ENCODE results near the gene OR13A1.
A peak's percentile ranks its signal among the peaks of the same experiment; 100 is the strongest.
"Not testable (repeated sequence)": the region's sequence is repeated elsewhere in the genome, so short reads cannot be mapped to it uniquely, and the experiment has no call there.

OR13A1 gene, protein sequence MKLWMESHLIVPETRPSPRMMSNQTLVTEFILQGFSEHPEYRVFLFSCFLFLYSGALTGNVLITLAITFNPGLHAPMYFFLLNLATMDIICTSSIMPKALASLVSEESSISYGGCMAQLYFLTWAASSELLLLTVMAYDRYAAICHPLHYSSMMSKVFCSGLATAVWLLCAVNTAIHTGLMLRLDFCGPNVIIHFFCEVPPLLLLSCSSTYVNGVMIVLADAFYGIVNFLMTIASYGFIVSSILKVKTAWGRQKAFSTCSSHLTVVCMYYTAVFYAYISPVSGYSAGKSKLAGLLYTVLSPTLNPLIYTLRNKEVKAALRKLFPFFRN

DNA sequence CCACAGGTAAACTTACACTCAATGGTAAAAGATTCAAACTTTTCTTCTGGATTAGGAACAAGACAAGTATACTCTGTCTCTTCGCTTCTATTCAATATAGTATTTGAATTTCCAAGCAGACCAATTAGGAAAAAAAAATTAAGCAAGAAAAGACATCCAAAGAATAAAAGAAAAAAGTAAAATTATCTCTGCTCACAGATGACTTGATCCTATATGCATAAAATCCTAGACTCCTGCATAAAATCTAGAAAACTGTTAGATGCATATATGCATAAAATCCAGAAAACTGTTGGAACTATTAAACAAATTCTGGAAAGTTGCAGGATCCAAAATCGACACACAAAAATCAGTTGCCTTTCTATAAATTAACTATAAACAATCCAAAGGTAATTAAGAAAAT, at the start of gene OR13A1:
Gene OR13A1 (minus strand): TSS at position 101 of the 400 bp plus-strand sequence. CDS start 11,186 bp downstream, outside the sequence.
- H3K27me3 ChIP-seq (ENCODE audit: control insufficient read depth, insufficient read depth, low read length): no peaks in the 10 kb centered on the region
- no peak within 1 kb of the TSS for H3K4me3 ChIP-seq (ENCODE audit: low read depth, low read length)
- H3K36me3 ChIP-seq (ENCODE audit: control insufficient read depth, insufficient read depth, low read length): no peaks in the 10 kb centered on the region
- peaks cover 4% of the 10 kb centered on the region for H3K9me3 ChIP-seq (ENCODE audit: control insufficient read depth, insufficient read depth, low read length)
- no peak within 1 kb of the TSS for H3K9ac ChIP-seq (ENCODE audit: low read depth, low read length)
- no peaks in the 10 kb centered on the region for H3K4me1 ChIP-seq (ENCODE audit: control insufficient read depth, insufficient read depth, low read length)

DNA sequence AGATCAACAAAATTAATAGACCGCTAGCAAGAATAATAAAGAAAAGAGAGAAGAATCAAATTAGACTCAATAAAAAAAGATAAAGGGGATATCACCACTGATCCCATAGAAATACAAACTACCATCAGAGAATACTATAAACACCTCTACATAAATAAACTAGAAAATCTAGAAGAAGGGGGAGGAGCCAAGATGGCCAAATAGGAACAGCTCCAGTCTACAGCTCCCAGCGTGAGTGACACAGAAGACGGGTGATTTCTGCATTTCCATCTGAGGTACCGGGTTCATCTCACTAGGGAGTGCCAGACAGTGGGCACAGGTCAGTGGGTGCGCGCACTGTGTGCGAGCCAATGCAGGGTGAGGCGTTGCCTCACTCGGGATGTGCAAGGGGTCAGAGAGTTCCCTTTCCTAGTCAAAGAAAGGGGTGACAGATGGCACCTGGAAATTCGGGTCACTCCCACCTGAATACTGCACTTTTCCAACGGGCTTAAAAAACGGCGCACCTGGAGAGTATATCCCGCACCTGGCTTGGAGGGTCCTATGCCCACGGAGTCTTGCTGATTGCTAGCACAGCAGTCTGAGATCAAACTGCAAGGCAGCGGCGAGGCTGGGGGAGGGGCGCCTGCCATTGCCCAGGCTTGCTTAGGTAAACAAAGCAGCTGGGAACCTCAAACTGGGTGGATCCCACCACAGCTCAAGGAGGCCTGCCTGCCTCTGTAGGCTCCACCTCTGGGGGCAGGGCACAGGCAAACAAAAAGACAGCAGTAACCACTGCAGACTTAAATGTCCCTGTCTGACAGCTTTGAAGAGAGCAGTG, 46.8 kb upstream of the OR13A1 start:
- H3K4me1 ChIP-seq (ENCODE audit: control insufficient read depth, insufficient read depth, low read length); H3K9me3 ChIP-seq (ENCODE audit: control insufficient read depth, insufficient read depth, low read length); H3K27me3 ChIP-seq (ENCODE audit: control insufficient read depth, insufficient read depth, low read length); H3K9ac ChIP-seq (ENCODE audit: low read depth, low read length); H3K36me3 ChIP-seq (ENCODE audit: control insufficient read depth, insufficient read depth, low read length): not testable (repeated sequence)
- H3K4me3 ChIP-seq (ENCODE audit: low read depth, low read length): peak overlapping the region; percentile 60

DNA sequence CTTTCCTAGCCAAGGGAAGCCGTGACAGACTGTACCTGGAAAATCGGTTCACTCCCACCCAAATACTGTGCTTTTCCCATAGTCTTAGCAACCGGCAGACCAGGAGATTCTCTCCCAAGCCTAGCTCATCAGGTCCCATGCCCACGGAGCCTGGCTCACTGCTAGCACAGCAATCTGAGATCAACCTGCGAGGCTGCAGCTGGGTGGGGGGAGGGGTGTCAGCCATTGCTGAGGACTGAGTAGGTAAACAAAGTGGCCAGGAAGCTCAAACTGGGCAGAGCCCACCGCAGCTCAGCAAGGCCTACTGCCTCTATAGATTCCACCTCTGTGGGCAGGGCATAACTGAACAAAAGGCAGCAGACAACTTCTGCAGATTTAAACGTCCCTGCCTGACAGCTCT, 43.6 kb upstream of the OR13A1 start:
- H3K9ac ChIP-seq (ENCODE audit: low read depth, low read length); H3K9me3 ChIP-seq (ENCODE audit: control insufficient read depth, insufficient read depth, low read length); H3K27me3 ChIP-seq (ENCODE audit: control insufficient read depth, insufficient read depth, low read length); H3K36me3 ChIP-seq (ENCODE audit: control insufficient read depth, insufficient read depth, low read length); H3K4me1 ChIP-seq (ENCODE audit: control insufficient read depth, insufficient read depth, low read length): not testable (repeated sequence)
- H3K4me3 ChIP-seq (ENCODE audit: low read depth, low read length): peak overlapping the region; percentile 22

DNA sequence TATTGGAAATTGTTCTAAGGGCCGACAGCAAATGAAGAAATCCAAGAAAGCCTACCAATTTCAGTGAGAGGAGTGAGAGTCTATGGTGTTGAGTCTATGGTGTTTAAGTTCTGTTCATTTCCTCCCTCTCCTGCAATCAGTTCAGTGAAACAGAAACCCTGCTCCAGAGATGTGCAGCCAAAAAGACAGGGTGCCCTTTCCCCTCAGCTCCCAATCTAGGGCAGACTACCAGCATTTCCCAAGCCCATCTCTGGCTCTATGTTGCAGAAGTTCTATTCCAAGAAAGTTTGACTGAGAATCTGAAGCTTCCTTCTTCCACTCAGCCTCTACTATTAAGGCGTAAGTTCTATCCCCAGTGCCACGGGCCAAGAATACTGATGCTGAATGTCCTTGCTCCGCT, 40.1 kb upstream of the OR13A1 start:
- H3K36me3 ChIP-seq (ENCODE audit: control insufficient read depth, insufficient read depth, low read length): no peaks in the 10 kb centered on the region
- no peaks in the 10 kb centered on the region for H3K4me1 ChIP-seq (ENCODE audit: control insufficient read depth, insufficient read depth, low read length)
- no peaks in the 10 kb centered on the region for H3K27me3 ChIP-seq (ENCODE audit: control insufficient read depth, insufficient read depth, low read length)
- no peaks in the 10 kb centered on the region for H3K9me3 ChIP-seq (ENCODE audit: control insufficient read depth, insufficient read depth, low read length)
- no peak overlapping the region for H3K9ac ChIP-seq (ENCODE audit: low read depth, low read length)
- H3K4me3 ChIP-seq (ENCODE audit: low read depth, low read length): no peak overlapping the region

DNA sequence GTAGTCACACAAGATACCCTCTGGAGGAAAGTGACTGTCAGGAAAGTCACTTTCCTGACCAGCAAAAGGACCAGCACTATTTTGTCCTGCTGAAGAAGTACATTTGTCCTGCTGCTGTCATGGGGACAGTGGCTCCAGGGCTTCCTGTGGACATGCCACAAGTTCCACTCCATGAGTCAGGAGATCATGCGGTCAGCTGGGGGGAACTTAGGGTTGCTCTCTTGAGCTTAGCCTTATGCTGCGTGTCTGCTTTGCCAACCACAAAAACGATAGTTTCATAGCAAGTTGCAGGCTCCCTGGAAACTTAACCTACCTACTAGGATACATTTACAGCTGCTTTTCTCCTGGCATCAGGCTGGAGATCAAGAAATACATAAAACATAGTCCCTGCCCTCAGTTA, 38.9 kb upstream of the OR13A1 start:
- Histone ChIP-seq H3K9ac (ENCODE audit: low read depth, low read length) (no peak overlapping the region), H3K4me3 (ENCODE audit: low read depth, low read length) (no peak overlapping the region), H3K27me3 (ENCODE audit: control insufficient read depth, insufficient read depth, low read length) (no peaks in the 10 kb centered on the region), H3K9me3 (ENCODE audit: control insufficient read depth, insufficient read depth, low read length) (no peaks in the 10 kb centered on the region), H3K4me1 (ENCODE audit: control insufficient read depth, insufficient read depth, low read length) (no peaks in the 10 kb centered on the region), H3K36me3 (ENCODE audit: control insufficient read depth, insufficient read depth, low read length) (no peaks in the 10 kb centered on the region)

DNA sequence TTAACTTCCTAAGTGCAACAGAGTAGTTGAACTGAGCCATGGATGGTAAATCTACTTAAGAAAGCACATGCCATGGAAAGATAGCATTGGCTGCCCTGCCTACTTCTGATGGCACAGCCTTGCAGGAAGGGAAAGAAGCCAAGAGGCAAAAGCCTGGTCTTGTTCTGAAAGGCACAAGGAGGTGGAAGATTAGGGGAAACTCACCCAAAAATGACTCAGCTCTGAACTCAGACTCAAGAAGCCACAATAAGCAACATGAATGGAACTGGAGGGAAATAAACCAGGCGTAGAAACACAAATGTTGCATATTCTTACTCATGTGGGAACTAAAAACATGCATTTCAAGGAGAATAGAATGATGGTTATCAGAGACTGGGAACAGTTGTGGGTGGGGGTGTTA, 37.8 kb upstream of the OR13A1 start:
- Histone ChIP-seq H3K27me3 (ENCODE audit: control insufficient read depth, insufficient read depth, low read length) (no peaks in the 10 kb centered on the region), H3K9ac (ENCODE audit: low read depth, low read length) (no peak overlapping the region), H3K4me3 (ENCODE audit: low read depth, low read length) (no peak overlapping the region), H3K36me3 (ENCODE audit: control insufficient read depth, insufficient read depth, low read length) (no peaks in the 10 kb centered on the region), H3K4me1 (ENCODE audit: control insufficient read depth, insufficient read depth, low read length) (no peaks in the 10 kb centered on the region), H3K9me3 (ENCODE audit: control insufficient read depth, insufficient read depth, low read length) (no peaks in the 10 kb centered on the region)

DNA sequence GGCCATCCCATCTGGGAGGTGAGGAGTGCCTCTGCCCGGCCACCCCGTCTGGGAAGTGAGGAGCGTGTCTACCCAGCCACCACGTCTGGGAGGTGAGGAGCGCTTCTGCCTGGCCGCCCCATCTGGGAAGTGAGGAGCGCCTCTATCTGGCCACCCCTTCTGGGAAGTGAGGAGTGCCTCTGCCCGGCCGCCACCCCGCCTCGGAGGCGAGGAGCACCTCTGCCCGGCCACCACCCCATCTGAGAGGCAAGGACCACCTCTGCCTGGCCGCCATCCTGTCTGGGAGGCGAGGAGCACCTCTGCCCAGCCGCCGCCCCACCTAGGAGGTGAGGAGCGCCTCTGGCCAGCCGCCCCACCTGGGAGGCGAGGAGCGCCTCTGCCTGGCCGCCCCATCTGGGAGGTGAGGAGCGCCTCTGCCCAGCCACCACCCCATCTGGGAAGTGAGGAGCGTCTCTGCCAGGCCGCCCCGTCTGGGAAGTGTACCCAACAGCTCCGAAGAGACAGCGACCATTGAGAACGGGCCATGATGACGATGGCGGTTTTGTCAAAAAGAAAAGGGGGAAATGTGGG, 32.9 kb upstream of the OR13A1 start:
- not testable (repeated sequence) for H3K27me3 ChIP-seq (ENCODE audit: control insufficient read depth, insufficient read depth, low read length); H3K9me3 ChIP-seq (ENCODE audit: control insufficient read depth, insufficient read depth, low read length); H3K36me3 ChIP-seq (ENCODE audit: control insufficient read depth, insufficient read depth, low read length); H3K4me1 ChIP-seq (ENCODE audit: control insufficient read depth, insufficient read depth, low read length); H3K4me3 ChIP-seq (ENCODE audit: low read depth, low read length); H3K9ac ChIP-seq (ENCODE audit: low read depth, low read length)

DNA sequence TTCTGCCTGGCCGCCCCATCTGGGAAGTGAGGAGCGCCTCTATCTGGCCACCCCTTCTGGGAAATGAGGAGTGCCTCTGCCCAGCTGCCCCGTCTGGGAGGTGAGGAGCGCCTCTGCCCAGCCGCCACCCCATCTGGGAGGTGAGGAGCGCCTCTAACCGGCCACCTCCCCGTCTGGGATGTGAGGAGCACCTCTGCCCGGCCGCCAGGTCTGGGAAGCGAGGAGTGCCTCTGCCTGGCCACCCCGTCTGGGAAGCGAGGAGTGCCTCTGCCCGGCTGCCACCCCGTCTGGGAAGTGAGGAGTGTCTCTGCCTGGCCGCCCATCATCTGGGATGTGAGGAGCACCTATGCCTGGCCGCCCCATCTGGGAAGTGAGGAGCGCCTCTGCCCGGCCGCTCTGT, 32.1 kb upstream of the OR13A1 start:
- H3K36me3 ChIP-seq (ENCODE audit: control insufficient read depth, insufficient read depth, low read length); H3K4me1 ChIP-seq (ENCODE audit: control insufficient read depth, insufficient read depth, low read length); H3K27me3 ChIP-seq (ENCODE audit: control insufficient read depth, insufficient read depth, low read length); H3K4me3 ChIP-seq (ENCODE audit: low read depth, low read length); H3K9me3 ChIP-seq (ENCODE audit: control insufficient read depth, insufficient read depth, low read length); H3K9ac ChIP-seq (ENCODE audit: low read depth, low read length): not testable (repeated sequence)

DNA sequence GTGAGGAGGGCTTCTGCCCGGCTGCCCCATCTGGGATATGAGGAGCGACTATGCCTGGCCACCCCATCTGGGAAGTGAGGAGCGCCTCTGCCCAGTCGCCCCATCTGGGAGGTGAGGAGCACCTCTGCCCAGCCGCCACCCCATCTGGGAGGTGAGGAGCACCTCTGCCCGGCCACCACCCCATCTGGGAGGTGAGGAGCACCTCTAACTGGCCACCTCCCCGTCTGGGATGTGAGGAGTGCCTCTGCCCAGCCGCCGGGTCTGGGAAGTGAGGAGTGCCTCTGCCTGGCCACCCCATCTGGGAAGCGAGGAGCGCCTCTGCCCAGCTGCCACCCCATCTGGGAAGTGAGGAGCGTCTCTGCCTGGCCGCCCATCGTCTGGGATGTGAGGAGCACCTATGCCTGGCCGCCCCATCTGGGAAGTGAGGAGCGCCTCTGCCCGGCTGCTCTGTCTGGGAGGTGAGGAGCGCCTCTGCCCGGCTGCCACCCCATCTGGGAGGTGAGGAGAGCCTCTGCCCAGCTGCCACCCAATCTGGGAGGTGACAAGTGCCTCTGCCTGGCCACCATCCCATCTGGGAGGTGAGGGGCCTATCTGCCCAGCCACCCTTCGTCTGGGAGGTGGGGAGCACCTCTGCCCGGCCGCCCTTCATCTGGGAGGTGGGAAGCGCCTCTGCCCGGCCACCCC, 31.4 kb upstream of the OR13A1 start:
- H3K27me3 ChIP-seq (ENCODE audit: control insufficient read depth, insufficient read depth, low read length); H3K4me3 ChIP-seq (ENCODE audit: low read depth, low read length): not testable (repeated sequence)

DNA sequence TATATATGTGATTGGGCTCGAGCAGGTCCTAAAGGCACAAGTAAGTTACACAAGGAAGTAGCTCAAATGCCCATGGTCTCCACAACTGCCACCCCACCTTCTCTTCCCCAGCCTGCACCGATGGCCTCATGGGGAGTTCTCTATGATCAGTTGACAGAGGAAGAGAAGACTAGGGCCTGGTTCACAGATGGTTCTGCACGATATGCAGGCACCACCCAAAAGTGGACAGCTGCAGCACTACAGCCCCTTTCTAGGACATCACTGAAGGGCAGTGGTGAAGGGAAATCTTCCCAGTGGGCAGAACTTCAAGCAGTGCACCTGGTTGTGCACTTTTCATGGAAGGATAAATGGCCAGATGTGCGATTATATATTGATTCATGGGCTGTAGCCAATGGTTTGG, 25.0 kb upstream of the OR13A1 start:
- H3K4me3 ChIP-seq (ENCODE audit: low read depth, low read length); H3K36me3 ChIP-seq (ENCODE audit: control insufficient read depth, insufficient read depth, low read length); H3K9me3 ChIP-seq (ENCODE audit: control insufficient read depth, insufficient read depth, low read length); H3K4me1 ChIP-seq (ENCODE audit: control insufficient read depth, insufficient read depth, low read length); H3K27me3 ChIP-seq (ENCODE audit: control insufficient read depth, insufficient read depth, low read length); H3K9ac ChIP-seq (ENCODE audit: low read depth, low read length): not testable (repeated sequence)

More for the DNA sequence above, 31.4 kb upstream of the OR13A1 start:
- H3K36me3 ChIP-seq (ENCODE audit: control insufficient read depth, insufficient read depth, low read length); H3K4me1 ChIP-seq (ENCODE audit: control insufficient read depth, insufficient read depth, low read length); H3K9ac ChIP-seq (ENCODE audit: low read depth, low read length); H3K9me3 ChIP-seq (ENCODE audit: control insufficient read depth, insufficient read depth, low read length): not testable (repeated sequence)

DNA sequence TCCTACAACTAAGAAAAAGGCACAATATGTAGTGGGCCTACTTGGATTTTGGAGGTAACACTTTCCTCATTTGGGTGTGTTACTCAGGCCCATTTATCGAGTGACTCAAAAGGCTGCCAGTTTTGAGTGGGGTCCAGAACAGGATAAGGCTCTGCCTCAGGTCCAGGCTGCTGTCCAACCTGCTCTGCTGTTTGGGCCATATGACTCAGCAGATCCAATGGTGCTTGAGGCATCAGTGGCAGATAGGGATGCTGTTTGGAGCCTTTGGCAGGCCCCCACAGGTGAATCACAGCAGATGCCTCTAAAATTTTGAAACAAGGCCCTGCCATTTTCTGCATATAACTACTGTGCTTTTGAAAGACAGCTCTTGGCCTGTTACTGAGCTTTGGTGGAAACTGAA, 24.5 kb upstream of the OR13A1 start:
- Histone ChIP-seq H3K9me3 (ENCODE audit: control insufficient read depth, insufficient read depth, low read length) (no peaks in the 10 kb centered on the region), H3K27me3 (ENCODE audit: control insufficient read depth, insufficient read depth, low read length) (no peaks in the 10 kb centered on the region), H3K36me3 (ENCODE audit: control insufficient read depth, insufficient read depth, low read length) (no peaks in the 10 kb centered on the region), H3K9ac (ENCODE audit: low read depth, low read length) (no peak overlapping the region), H3K4me3 (ENCODE audit: low read depth, low read length) (no peak overlapping the region), H3K4me1 (ENCODE audit: control insufficient read depth, insufficient read depth, low read length) (no peaks in the 10 kb centered on the region)

All from iPS-15b (cell line).